GM21381 (cell line): Measurements from ENCODE around the gene NAA10.

Experiments used
- ATAC-seq: cut with Tn5 transposase; IDR thresholded peaks from one replicate; pipeline ENCODE4 v1.9.1; 2021; ENCODE audit warnings: mild to moderate bottlenecking, moderate library complexity; ENCODE audit not compliant: unreplicated experiment

The NAA10 gene

DNA sequence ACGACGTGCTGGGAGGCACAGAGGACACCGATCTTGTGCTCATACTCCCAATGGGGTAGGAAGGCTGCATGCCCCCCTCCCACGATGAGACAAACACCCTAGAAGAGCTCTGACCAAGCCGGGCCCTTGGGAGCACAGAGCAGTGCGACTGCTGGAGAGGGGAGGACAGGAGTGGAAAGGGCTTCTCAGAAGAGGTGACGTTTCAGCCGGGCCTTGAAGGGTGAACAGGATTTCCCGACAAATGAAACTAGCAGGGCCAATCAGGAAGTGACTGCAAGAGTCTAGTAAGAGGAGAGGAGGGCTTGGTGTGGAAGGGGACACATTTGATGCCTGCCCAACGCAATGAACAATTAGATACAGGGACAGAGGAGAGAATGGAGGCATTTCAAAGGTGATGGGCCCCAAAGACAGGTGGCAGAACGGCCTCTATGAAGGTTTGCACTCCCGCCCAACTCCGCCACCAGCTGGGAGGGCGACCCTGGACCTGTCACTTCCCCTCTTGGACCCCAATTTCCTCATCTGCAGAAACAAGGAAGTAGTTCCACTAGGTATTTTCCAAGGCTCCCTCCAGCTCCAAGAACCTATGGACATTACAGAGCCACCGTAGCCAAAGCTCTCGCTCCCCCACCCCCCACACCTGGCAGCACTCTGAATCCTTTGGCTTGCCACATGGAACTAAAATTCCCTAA, 32.8 kb upstream of the NAA10 start:
- ATAC-seq = no peak

DNA sequence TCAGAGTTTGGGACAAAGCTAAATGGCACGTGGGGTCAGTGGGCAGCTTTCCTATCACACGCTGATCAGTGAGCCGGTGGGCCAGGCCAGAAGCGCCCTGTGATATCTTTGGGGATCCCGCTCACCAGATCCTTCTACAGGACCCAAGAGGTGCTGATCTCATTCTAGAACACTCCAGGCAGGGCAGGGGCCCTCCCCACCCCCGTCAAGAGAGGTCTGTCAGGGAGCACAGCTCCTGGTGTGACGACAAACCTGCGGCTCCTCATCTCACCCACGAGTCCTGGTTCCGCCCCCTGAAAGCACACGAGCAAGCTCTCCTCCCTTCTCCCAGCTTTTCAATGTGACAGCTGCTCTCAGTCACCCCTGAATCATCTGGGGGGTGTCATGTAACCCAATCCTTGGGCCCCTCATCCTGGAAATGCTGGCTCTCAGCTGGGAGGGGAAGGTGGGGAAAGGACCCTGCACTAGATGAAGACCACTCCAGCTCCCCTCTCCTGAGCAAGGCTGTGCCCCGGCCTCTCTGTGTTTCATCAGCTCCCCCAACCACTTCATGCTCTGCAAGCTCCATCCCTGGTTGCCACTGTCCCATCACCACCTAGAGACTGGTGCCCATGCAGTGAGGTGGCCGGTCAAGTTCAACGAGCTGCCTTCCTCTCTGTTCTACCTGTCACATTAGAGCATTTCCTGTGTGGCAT, 32.2 kb upstream of the NAA10 start:
- no peak for ATAC-seq

DNA sequence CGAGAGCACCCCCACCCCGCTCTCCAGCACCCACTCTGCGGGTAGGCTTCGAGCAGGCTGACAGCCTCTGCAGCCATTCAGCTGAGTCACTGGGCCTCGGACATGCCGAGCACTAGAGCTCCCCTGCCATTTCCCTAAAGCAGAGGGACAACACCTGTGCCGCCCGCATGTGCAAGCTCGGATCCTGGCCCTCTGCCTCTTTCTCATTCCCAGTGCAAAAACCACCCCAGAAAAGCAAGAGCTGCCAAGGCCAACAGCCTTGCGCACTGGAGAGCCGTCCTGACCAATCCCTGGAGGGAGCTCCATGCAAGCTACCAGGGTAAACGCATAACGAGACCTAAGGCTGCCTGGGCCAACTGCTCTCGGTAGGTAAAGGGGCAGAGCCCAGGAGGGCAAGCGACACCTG, 31.4 kb upstream of the NAA10 start:
- no peak for ATAC-seq

DNA sequence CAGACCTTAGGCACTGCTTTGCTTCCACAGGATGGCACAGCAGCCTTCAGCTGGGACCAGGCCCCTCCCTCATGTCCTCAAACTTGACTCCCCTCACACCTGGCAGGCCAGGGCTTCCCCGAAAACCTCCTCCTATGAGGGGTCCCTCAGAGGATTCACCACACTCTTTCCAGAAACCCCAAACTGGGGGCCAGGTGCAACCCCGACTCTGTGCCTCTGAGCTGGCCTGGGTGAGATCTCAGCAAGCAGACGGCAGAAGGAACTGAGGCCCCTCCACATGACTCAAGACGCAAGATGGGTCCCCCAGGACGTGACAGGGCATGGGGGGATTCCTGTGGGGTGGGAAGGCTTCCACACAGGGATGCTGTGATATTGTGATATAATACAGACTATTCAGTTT, 30.6 kb upstream of the NAA10 start:
- ATAC-seq = no peak

DNA sequence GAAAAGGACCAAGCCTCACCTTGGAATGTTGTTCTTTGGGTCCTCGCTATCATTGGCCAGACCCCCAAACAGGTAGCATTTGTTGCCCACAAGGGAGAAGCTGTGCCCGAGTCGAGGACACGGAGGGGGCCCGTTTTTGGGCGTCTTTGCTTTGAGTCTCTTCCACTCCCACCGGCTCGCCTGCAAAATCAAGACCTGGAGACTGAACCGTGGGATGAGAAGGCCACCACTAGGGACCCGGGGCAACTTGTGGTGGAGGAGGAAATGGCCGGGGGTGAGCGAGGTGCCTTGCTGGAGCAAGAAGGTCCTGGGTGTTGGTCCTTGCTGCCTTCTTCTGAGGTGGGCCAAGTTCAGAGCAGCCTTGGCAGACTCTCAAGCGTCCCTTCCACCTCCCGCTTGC, 29.3 kb upstream of the NAA10 start:
- ATAC-seq = no peak

DNA sequence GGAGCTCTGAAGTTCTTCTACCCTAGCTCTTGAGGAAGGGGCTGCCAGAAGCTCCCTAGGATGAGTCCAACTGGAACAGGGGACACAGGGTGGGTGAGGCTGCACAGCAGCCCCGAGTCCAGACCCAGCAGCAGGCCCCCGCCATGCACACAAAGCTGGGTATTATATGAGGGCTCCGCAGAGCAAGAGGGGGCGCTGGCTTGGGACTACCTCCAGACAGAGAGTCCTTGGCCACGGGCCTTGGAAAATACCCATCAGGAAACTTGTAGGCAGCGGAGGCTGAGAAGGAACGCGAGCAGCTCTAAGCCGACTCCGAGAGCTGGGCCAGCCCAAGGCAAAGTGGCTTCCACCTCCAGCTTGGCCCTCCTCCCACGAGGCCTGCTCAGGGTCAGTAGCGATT, 28.7 kb upstream of the NAA10 start:
- no peak for ATAC-seq

DNA sequence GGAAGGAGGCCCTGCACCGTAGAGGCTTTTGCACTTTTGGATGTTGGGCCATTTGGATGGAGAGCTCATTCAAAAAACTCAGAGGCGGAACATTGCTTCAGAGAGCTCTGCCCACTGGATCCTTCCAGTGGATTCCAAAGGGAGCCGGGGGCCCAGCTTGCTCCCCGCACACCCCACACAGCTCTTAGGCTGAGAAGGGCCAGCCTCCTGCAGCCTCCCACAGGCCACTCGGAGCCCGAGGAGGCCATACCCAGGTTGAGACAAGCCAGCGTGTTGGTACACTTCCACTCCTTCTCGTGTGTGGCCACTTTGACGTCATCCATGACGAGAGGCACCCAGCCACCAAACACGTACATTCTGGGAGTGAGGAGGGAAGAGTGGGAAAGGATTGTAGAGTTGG, 26.5 kb upstream of the NAA10 start:
- ATAC-seq = no peak

DNA sequence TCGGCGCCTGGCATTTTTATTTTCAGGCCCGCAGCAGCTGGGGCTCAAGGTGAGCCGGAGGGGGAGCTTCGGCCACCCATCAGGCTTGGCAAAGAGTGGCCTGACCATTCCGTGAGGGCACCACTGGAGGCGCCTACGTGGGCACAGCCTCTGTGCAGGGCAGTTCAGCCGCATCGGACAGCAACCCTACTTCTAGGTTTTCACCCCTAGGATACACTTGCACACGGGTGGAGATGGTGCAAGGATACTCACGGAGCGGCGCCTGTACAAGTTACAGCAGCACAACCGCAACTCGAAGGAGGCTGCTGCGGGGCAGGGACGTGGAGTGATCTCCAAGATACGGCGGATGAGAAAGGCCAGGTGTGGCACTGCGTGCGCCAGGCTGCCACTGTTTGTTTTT, 25.9 kb upstream of the NAA10 start:
- ATAC-seq = no peak

DNA sequence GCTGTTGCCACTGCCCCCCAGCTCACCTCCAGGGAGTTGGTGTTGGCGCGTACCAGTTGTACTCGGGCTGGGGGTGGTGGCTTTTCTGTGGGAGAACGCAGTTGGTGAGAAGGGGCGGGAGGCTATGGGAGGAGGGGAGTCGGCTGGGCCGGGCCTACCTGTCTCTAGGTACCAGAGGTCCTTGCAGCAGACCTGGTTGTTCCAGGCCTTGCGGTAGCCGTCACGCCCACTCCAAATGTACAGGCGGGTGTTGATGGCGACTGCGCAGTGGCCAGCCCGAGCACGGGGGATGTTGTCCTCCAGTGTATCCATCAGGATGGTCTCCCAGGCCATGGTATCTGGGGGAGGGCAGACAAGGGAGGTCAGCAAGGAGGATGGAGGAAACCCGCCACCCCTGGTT, 25.2 kb upstream of the NAA10 start:
- no peak for ATAC-seq

DNA sequence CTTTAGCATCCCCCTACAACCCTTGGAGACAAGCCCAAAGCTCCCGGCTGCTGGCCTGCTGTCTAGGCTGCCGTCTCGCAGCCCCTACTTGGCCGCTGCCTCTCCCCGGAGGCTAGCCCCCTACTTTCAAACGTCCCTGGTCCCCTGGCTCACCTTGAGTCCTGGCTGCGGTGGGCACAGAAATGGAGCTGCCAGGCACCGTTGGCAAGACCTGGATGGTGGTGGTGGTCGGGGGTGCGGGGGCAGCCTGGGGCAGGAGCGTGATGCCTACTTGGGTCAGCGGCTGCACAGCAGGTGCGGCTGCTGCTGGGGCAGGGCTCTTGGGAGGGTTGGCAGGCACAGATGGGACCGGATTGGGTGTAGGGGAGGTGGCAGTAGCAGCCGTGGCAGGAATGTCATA, 24.8 kb upstream of the NAA10 start:
- ATAC-seq = no peak

DNA sequence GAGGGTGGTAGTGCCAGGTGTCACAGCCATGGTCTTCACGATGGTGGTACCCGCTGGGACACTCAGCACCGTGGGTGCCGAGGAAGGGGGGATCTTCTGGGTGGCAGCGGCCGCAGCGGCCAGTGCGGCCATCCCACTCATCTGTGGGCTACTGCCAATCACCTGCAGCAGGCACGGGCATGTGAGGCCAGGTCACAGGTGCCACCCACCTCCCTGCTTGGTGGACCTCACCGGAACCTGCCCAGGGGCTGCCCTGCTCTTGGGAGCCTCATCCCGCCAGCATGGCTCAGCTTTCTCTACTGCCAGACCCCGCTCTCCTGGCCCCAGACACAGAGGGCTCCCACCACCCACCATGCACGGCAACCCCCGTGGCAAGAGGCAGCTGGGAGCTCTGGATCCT, 23.8 kb upstream of the NAA10 start:
- no peak for ATAC-seq

DNA sequence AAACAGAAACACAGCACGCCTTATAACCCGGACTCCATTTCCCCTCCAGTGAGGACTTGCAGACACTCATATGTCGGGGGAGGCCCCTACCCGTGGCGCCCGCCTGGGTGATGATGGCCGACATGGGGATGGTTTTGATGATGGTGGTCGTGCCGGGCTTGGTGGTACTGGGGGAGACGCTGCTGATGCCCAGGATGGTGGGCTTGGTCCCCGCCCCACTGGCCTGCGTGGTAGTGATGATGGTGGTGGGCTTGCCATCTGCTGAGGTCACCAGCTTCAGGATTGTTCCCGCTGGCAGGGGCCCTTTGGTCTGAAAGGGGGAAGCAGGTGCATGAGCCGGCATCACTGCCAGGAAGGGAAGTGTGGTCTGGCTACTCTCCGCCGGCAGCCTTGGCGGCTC, 22.4 kb upstream of the NAA10 start:
- ATAC-seq = no peak

DNA sequence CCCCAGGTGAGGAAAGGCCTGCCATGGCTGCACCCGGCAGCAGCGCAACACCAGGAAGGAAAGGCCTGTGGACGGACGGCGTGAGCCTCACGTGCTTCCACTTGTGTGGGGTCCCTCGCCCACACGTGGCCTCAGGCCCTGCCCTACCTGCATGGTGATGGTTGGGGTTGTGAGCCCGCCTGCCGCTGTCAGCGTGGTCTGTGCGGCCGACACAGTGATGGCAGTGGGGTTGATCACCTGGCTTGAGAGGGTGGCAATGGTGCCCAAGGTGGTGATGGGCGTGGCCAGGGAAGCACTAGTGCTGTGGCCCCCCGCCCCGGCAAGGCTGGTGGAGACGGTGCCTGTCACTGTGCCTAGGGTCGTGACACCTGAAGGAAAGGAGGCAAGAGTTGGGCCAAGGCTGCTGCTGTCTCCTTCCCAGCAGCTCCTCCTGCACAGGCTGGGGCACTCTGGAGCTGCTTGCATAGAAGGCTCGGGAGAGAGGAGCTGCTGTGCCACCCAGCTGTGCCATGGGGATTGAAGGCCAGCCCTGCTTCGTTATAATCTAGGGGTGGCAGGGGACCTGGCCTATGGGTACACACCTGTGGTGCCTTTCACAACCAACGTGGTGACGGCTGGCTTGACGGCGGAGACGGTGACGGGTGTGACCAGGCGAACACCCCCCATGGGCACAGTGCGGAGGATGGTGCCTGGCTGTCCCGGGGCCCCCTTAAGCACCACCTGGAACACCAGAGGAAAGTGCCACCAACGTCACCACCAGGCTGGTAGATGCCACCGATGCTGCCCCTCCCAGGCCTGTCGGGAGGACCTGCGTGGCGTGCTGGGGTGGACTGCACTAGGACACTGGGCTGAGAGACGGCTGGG, 21.4 kb upstream of the NAA10 start:
- no peak for ATAC-seq

DNA sequence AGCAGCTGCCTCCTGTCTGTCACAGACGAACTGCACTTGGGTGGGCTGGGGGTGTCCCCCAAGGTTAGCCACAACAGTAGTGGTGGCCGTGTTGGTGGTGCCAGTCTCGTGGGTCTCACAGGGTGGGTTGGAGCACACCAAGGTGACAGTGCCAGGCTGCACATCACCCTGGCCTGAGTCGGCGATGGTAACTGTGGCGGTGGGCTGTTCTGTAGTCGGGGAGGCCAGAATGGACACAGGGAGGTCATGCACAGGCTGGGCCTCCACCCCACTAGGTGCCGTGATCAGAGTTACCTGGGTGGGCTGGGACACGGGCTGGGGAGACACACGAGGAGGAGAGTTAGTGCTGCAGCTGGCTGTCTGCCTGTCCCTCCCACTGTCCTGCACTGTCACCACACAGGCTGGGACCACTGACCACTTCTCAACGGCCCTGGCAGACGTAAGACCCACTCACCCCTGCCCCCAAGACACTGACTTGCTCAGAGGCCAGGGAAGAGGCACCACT, 20.4 kb upstream of the NAA10 start:
- ATAC-seq = no peak

DNA sequence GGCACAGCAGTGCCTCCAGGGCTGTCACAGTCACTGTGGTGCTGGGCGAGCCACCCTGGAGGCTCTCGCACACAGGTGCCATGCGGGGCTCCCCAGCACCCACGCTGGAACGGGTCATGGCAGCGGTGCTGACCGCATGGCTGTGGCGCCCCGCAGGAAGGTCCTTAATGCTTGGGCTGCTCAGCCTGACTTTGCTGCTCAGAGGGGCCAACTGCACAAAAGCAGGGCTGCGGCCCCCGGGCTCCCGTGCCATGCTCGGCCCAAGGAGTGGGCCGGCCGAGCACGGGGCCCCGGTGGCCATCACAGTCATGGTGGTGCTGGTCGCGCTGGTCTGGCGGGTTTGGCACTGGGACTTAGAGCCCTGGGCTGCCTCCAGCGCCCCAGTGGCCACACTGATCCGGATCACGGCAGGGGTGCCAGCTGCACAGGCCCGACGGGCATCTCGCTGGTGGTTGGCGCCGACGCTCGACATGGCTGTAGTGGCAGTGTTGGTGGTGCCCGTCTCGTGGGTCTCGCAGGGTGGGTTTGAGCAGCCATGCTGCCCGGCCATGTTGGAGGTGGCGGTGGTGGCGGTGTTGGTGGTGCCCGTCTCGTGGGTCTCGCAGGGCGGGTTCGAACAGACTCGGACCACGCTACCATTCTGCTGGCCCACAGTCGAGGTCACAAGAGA, 19.9 kb upstream of the NAA10 start:
- no peak for ATAC-seq

DNA sequence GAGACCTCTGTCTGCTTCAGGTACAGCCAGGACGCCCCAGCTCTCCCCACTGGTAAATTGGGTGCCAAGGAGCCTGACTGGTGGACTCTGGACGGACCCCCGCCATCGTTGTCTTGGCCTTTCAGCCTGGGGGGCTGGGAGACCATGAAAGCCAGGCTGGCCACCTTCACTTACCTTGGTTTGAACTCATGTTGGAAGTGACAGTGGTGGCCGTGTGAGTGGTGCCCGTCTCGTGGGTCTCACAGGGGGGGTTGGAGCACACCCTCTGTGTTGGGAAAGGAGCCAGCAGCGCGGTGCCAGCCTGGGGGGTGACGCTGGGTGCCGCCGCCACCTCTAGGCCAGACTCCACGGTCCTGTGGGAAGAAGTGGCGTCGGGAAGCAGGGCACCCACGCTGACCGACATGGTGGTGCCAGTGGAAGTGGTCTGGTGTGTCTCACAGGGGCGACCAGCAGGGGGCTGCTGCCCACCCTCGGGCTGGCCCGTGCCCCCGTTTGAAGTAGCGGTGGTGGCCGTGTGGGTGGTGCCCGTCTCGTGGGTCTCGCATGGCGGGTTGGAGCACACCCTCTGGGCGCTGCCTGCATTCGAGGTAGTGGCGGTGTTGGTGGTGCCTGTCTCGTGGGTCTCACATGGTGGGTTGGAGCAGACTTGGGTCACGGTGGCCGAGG, 19.2 kb upstream of the NAA10 start:
- no peak for ATAC-seq

DNA sequence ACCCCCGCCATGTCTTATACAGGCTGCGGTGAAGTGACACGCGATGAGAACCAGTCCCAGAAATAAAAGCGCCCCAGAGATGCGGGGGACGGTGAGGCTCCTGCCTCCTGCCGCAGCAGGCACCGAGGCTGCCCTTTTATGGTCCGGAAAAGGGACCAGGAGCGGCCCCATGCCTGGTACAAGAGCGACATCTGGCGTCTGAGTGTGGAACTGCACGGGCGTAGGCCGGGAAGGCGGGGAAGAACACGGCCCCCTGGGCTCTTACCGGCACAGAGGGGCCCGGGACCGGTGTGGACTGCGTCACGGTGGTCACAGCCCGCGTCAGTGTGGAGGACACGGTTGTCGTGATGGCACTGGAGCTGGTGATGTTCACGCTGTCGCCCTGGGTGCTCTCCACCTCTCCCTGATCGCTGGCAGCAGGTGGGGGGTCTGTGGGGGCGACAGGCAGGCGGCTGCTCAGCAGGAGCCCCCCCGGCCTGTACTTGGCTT, 18.5 kb upstream of the NAA10 start:
- no peak for ATAC-seq

DNA sequence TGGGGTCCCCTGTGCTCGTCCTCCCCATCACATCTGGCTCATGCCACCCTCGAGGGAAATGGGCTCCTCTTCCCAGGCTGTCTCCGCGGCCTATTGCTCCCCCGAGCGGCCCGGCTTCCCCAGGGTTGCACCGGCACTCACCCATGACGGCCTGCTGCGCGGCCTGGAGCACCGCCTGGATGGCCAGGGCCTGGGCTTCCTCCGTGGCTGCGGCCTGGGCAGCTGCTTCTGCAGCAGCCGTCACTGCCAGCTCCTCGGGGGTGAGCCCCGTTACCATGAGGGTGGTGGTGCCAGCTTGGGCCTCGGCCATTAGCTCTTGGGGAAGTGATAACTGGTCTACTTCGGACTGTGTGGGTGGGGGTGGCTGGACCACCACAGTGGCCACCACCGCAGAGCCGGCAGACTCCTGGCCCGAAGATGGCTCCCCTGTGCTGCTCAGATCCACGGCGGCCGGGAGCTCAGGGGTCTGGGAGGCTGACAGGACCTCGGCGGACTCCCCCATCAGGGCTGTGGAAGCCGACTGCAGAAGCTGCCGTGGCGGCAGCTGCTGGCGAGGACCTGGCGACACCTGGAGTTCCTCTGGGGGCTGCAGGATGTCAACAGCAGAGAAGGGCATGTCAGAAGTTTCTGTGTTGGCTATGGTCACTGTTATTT, 17.7 kb upstream of the NAA10 start:
- ATAC-seq = no peak

DNA sequence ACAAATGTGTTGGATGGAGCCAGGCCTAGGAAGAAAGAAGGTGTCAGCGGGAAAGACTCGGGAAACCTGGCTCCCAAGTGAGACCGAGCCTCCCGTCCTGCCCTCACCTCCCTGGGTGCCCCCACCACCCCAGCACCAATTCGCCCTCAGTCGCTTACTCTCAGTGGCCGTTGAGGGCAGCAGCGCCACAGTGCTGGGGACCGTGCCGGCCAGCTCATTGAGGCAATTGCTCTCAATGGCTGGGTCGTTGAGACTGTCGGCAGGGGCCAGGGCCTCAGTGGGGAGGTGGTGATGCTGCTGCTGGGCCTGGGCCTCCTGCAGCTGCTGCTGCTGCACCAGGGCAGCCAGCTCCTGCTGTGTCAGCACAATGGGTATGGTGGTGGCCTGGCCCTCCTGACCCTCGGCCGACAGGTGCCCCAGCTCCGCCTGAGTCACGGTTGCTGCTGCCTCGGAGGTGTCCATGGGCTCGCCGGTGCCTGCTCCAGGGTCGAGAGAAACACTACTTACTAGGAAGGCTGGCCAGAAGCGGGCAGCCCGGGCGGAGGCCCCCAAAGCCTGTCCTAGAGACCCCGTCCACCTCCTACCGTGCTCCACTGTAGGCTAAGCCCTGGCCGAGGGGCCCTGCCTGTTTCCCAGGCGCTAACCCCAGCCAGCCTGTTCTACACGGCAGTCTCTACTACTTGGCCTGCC, 17.0 kb upstream of the NAA10 start:
- ATAC-seq = no peak
